Calu3 (cell line): ENCODE results near the gene EXOC1L. TPM values are rescaled to one million over a fixed set of nuclear protein-coding genes. Genes with fewer than 3 reads are reported as not detected.

Source experiments
- BruUV-seq: library from RNA; stranded (reverse); fragments of 400-500 nt; replicated peaks from 2 replicates; lab custom pipeline; 2021; lab: Mats Ljungman, UMichigan
- CTCF ChIA-PET: fragments of 300-600 bp; sonication (Branson Sonifier 250); formaldehyde crosslinking; loops from one replicate; lab custom pipeline; 2022; ENCODE audit warnings: antibody characterized with exemption; lab: Charles Lee
- DNase-seq: peaks from one replicate; pipeline ENCODE4 v3.0.0; 2022
- H3K27ac Mint-ChIP-seq: one replicate; pipeline ENCODE4 v1.8.0; 2022; ENCODE audit warnings: mixed read lengths; ENCODE audit not compliant: unreplicated experiment
- H3K27me3 Mint-ChIP-seq: one replicate; pipeline ENCODE4 v1.8.0; 2022; ENCODE audit warnings: mixed read lengths; ENCODE audit not compliant: unreplicated experiment
- H3K36me3 Mint-ChIP-seq: one replicate; pipeline ENCODE4 v1.8.0; 2022; ENCODE audit warnings: mild to moderate bottlenecking, moderate library complexity, mixed read lengths; ENCODE audit not compliant: insufficient read depth, unreplicated experiment
- H3K4me1 Mint-ChIP-seq: one replicate; pipeline ENCODE4 v1.8.0; 2022; ENCODE audit warnings: mild to moderate bottlenecking, low read depth, mixed read lengths; ENCODE audit not compliant: unreplicated experiment
- H3K4me3 Mint-ChIP-seq: one replicate; pipeline ENCODE4 v1.8.0; 2022; ENCODE audit warnings: mild to moderate bottlenecking, low read depth, moderate library complexity, mixed read lengths; ENCODE audit not compliant: unreplicated experiment
- H3K9me3 Mint-ChIP-seq: one replicate; pipeline ENCODE4 v1.8.0; 2022; ENCODE audit warnings: low read depth, mixed read lengths; ENCODE audit not compliant: unreplicated experiment
- CTCF ChIP-seq: fragments of 200-600 bp; IDR thresholded peaks from one replicate; pipeline ENCODE4 v1.8.0; 2022; ENCODE audit warnings: antibody characterized with exemption; ENCODE audit not compliant: unreplicated experiment
- intact Hi-C: fragments of 100-400 bp; cut with micrococcal nuclease; formaldehyde crosslinking; loops from one replicate; pipeline ENCODE4 v1.10.0; 2022; ENCODE audit not compliant: unreplicated experiment
- total RNA-seq: library from RNA; stranded (reverse); gene quantifications from 2 replicates; pipeline ENCODE4 v1.2.3, GENCODE V29; 2022

Gene EXOC1L
- total RNA-seq, 1 experiment from 2014 or later, result not detected

GRCh38 chr4:55834086-55834795 is 14.7 kb downstream of the EXOC1L start:
- intact Hi-C loops, result no loop called here
- no peak overlapping the region for H3K4me3 Mint-ChIP-seq
- no peaks in the 10 kb centered on the region for H3K9me3 Mint-ChIP-seq
- TF ChIP-seq CTCF, result no peak
- no peaks in the 10 kb centered on the region for H3K27me3 Mint-ChIP-seq
- no peak overlapping the region for H3K27ac Mint-ChIP-seq
- CTCF ChIA-PET, result no interaction called here
- no peak for DNase-seq
- H3K4me1 Mint-ChIP-seq, result no peaks in the 10 kb centered on the region
- no peaks in the 10 kb centered on the region for H3K36me3 Mint-ChIP-seq
- no TSS peak for BruUV-seq

GRCh38 chr4:55837903-55838302 is 18.3 kb downstream of the EXOC1L start:
- no peaks in the 10 kb centered on the region for H3K36me3 Mint-ChIP-seq
- intact Hi-C loops, result no loop called here
- DNase-seq, result no peak
- TF ChIP-seq CTCF, result no peak
- no peak overlapping the region for H3K4me3 Mint-ChIP-seq
- no peaks in the 10 kb centered on the region for H3K27me3 Mint-ChIP-seq
- no TSS peak for BruUV-seq
- CTCF ChIA-PET, result no interaction called here
- H3K4me1 Mint-ChIP-seq, result no peaks in the 10 kb centered on the region
- no peak overlapping the region for H3K27ac Mint-ChIP-seq
- peaks cover 2% of the 10 kb centered on the region for H3K9me3 Mint-ChIP-seq

- no peak for TF ChIP-seq CTCF
- Mint-ChIP-seq H3K4me3 (no peak overlapping the region), H3K27ac (no peak overlapping the region), H3K27me3 (no peaks in the 10 kb centered on the region), H3K9me3 (peaks cover 2% of the 10 kb centered on the region), H3K4me1 (no peaks in the 10 kb centered on the region), H3K36me3 (no peaks in the 10 kb centered on the region)
- CTCF ChIA-PET, result no interaction called here
- intact Hi-C loops, result no loop called here
- DNase-seq, result no peak
- BruUV-seq, result no TSS peak
Measured at GRCh38 chr4:55838356-55838755, 18.8 kb downstream of the EXOC1L start.

- H3K36me3 Mint-ChIP-seq, result no peaks in the 10 kb centered on the region
- DNase-seq, result no peak
- H3K4me1 Mint-ChIP-seq, result no peaks in the 10 kb centered on the region
- no peak overlapping the region for H3K27ac Mint-ChIP-seq
- peaks cover 2% of the 10 kb centered on the region for H3K9me3 Mint-ChIP-seq
- TF ChIP-seq CTCF, result no peak
- H3K4me3 Mint-ChIP-seq, result no peak overlapping the region
- no TSS peak for BruUV-seq
- no peaks in the 10 kb centered on the region for H3K27me3 Mint-ChIP-seq
- CTCF ChIA-PET, result no interaction called here
- intact Hi-C loops, result no loop called here
Measured at GRCh38 chr4:55838952-55839351, 19.4 kb downstream of the EXOC1L start.
